ENCODE results near the gene MALT1. TPM values are rescaled to one million over a fixed set of nuclear protein-coding genes. Genes with fewer than 3 reads are reported as not detected.

MALT1 gene
- total RNA-seq, 6 donors from 2014 or later, result 17.1 to 29.3 (median 24.6) TPM

DNA sequence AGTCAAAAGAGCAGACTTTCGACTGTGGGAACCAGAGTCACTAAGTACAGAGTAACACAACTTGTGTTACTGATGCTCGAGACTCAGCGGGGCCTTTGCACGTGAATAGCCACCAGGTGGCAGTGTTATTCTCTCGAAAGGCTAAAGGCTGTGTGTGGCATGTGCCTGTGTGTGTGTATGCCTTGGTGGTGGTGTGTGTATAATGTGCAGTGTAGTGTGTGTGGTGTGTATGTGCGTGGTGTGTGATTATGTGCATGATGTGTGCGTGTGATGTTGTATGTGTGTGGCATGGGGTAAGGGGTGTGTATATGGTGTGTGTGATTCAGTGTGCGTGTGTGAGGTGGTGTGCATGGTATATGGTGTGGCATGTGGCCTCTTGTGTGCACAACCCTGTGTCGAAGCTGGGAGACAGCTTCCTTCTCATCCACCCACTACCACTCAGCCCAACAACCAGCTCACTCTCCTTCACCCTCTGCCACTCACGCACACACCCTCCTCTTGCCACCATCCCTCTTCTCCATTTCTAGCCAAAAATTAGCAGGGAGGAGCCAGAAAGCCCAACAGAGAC, 110.4 kb downstream of the MALT1 start:
- Histone ChIP-seq H3K36me3 (no peaks in the 10 kb centered on the region), H3K27me3 (no peaks in the 10 kb centered on the region), H3K27ac (peak overlapping the region in 2 of 4 donors; percentile 11 to 13), H3K4me3 (no peak overlapping the region), H3K4me1 (peaks cover 0 to 11% (median 9%) of the 10 kb centered on the region in 4 donors), H3K9me3 (no peaks in the 10 kb centered on the region)
- TF ChIP-seq CTCF (IDR thresholded peaks at IDR 0.05) (peak; percentile 78 to 92 (median 90)), POLR2A (IDR thresholded peaks at IDR 0.05) (no peak)
- ATAC-seq (ENCODE audit: low FRiP score in 2 of 2) (peak; percentile 81 to 90), DNase-seq (peak in 1 of 2 donors; percentile 59)
- WGBS, 2 donors, result 18 to 20% methylated on average over 10 of the region's 10 CpGs

GRCh38 chr18:58784601-58785137, 113.4 kb downstream of the MALT1 start:
- H3K4me3 ChIP-seq, result no peak overlapping the region
- no peaks in the 10 kb centered on the region for H3K9me3 ChIP-seq
- DNase-seq (peak in 1 of 2 donors; percentile 51), ATAC-seq (ENCODE audit: low FRiP score in 2 of 2) (no peak)
- H3K36me3 ChIP-seq, result no peaks in the 10 kb centered on the region
- H3K4me1 ChIP-seq, result peaks cover 6 to 23% (median 19%) of the 10 kb centered on the region in 4 donors
- TF ChIP-seq POLR2A (IDR thresholded peaks at IDR 0.05), result no peak
- TF ChIP-seq POLR2AphosphoS5 (IDR thresholded peaks at IDR 0.05), result no peak
- no peak for TF ChIP-seq CTCF (IDR thresholded peaks at IDR 0.05)
- TF ChIP-seq EP300 (IDR thresholded peaks at IDR 0.05), result no peak
- WGBS, 2 donors, result 66 to 68% methylated on average over 9 to 12 of the region's 15 CpGs
- H3K27me3 ChIP-seq, result no peaks in the 10 kb centered on the region
- peak overlapping the region; percentile 9 to 39 (median 27) for H3K27ac ChIP-seq

- WGBS, 2 donors, result 74 to 76% methylated on average over 8 to 13 of the region's 13 CpGs
- H3K27me3 ChIP-seq, result no peaks in the 10 kb centered on the region
- peaks cover 11 to 27% (median 25%) of the 10 kb centered on the region in 4 donors for H3K4me1 ChIP-seq
- no peaks in the 10 kb centered on the region for H3K36me3 ChIP-seq
- H3K4me3 ChIP-seq, result no peak overlapping the region
- TF ChIP-seq POLR2AphosphoS5 (IDR thresholded peaks at IDR 0.05), result no peak
- no peak for TF ChIP-seq POLR2A (IDR thresholded peaks at IDR 0.05)
- no peak for TF ChIP-seq EP300 (IDR thresholded peaks at IDR 0.05)
- no peak for TF ChIP-seq CTCF (IDR thresholded peaks at IDR 0.05)
- H3K27ac ChIP-seq, result peak overlapping the region; percentile 9 to 39 (median 27)
- no peak for DNase-seq
- no peaks in the 10 kb centered on the region for H3K9me3 ChIP-seq
- ATAC-seq (ENCODE audit: low FRiP score in 2 of 2), result peak; percentile 41 to 68
Observed at GRCh38 chr18:58785171-58785805, 114.0 kb downstream of the MALT1 start.

DNA sequence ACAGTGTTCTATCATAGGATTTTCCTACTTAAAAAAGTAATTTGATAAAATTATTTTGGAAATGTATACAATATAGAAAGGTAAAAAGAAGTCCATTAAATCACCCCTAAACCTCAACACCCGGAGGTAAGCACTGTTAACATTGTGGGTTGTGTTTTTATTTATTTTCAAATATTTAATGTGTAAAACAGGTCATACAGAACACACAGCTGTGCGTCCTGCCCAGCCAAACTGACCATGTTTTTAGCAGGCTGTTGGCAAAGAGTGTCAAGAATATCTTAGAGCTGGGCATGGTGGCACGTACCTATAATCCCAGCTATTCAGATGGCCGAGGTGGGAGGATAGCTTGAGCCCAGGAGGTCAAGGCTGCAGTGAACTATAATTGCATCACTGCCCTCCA, 114.6 kb downstream of the MALT1 start:
- H3K4me1 ChIP-seq, result peaks cover 11 to 29% (median 25%) of the 10 kb centered on the region in 4 donors
- DNase-seq, result no peak
- no peaks in the 10 kb centered on the region for H3K27me3 ChIP-seq
- 83 to 92% methylated on average over 4 of the region's 4 CpGs for WGBS, 2 donors
- no peaks in the 10 kb centered on the region for H3K9me3 ChIP-seq
- H3K27ac ChIP-seq, result peak overlapping the region in 1 of 4 donors; percentile 9
- no peak overlapping the region for H3K4me3 ChIP-seq
- TF ChIP-seq EP300 (IDR thresholded peaks at IDR 0.05) (no peak), POLR2AphosphoS5 (IDR thresholded peaks at IDR 0.05) (no peak), CTCF (IDR thresholded peaks at IDR 0.05) (no peak), POLR2A (IDR thresholded peaks at IDR 0.05) (no peak)
- no peak for ATAC-seq (ENCODE audit: low FRiP score in 2 of 2)
- no peaks in the 10 kb centered on the region for H3K36me3 ChIP-seq
